GM23338 (cell line): ENCODE results near the gene SERPINH1. TPM values are rescaled to one million over a fixed set of nuclear protein-coding genes. Genes with fewer than 3 reads are reported as not detected.
A peak's percentile ranks its signal among the peaks of the same experiment; 100 is the strongest.
"Not testable (repeated sequence)": the region's sequence is repeated elsewhere in the genome, so short reads cannot be mapped to it uniquely, and the experiment has no call there.

Experiments used
- ATAC-seq: fragments of 200-7000 bp; cut with Tn5 transposase; 3 replicates; pipeline ENCODE4 v1.9.1; 2020
- DNase-seq: peaks from one replicate; pipeline ENCODE4 v3.0.0-alpha.2; 2015; ENCODE audit warnings: low spot score
- H2AFZ ChIP-seq: fragments of 200-600 bp; sonication (generic); 2 replicates; pipeline ENCODE4 v1.8.0; 2016; ENCODE audit warnings: antibody characterized with exemption, mild to moderate bottlenecking, moderate library complexity
- H3F3A ChIP-seq: fragments of 200-600 bp; sonication (generic); replicated peaks from 2 replicates; pipeline ENCODE4 v1.8.0; 2017; ENCODE audit warnings: antibody characterized with exemption, mixed run types, low read depth
- H3K27ac ChIP-seq: fragments of 200-600 bp; sonication (generic); 2 replicates; pipeline ENCODE4 v1.6.1; 2016; ENCODE audit warnings: low read depth
- H3K27me3 ChIP-seq: fragments of 200-600 bp; sonication (generic); 2 replicates; pipeline ENCODE4 v1.8.0; 2016; ENCODE audit warnings: mild to moderate bottlenecking, mixed run types, moderate library complexity; ENCODE audit not compliant: insufficient read depth
- H3K36me3 ChIP-seq: fragments of 200-600 bp; sonication (generic); 2 replicates; pipeline ENCODE4 v1.8.0; 2016; ENCODE audit warnings: mild to moderate bottlenecking; ENCODE audit not compliant: insufficient read depth
- H3K4me1 ChIP-seq: fragments of 200-600 bp; sonication (generic); 2 replicates; pipeline ENCODE4 v1.8.0; 2016; ENCODE audit warnings: mild to moderate bottlenecking, moderate library complexity; ENCODE audit not compliant: insufficient read depth
- H3K4me2 ChIP-seq: fragments of 200-600 bp; sonication (generic); 2 replicates; pipeline ENCODE4 v1.7.1; 2017; ENCODE audit warnings: mixed run types
- H3K4me3 ChIP-seq: fragments of 200-600 bp; sonication (generic); 2 replicates; pipeline ENCODE4 v1.6.1; 2016; ENCODE audit warnings: mixed run types
- H3K79me2 ChIP-seq: fragments of 200-600 bp; sonication (generic); replicated peaks from 2 replicates; pipeline ENCODE4 v1.8.0; 2017; ENCODE audit warnings: mild to moderate bottlenecking; ENCODE audit not compliant: insufficient read depth
- H3K9me2 ChIP-seq: fragments of 200-600 bp; sonication (generic); 2 replicates; pipeline ENCODE4 v1.8.0; 2017; ENCODE audit not compliant: insufficient read depth
- H4K20me1 ChIP-seq: fragments of 200-600 bp; sonication (generic); replicated peaks from 2 replicates; pipeline ENCODE4 v1.8.0; 2017; ENCODE audit warnings: mild to moderate bottlenecking; ENCODE audit not compliant: insufficient read depth
- H3K27ac Mint-ChIP-seq: 2 replicates; pipeline ENCODE4 v1.8.0; 2020; ENCODE audit warnings: inconsistent platforms, mild to moderate bottlenecking, moderate library complexity, mixed read lengths
- H3K27me3 Mint-ChIP-seq: 3 replicates; pipeline ENCODE4 v1.8.0; 2022; ENCODE audit warnings: low read depth, mild to moderate bottlenecking, moderate library complexity, mixed read lengths, inconsistent platforms; ENCODE audit not compliant: insufficient read depth, poor library complexity
- H3K36me3 Mint-ChIP-seq: 3 replicates; pipeline ENCODE4 v1.8.0; 2021; ENCODE audit warnings: low read depth, mild to moderate bottlenecking, inconsistent platforms, moderate library complexity, mixed read lengths
- H3K4me1 Mint-ChIP-seq: 3 replicates; pipeline ENCODE4 v1.8.0; 2020; ENCODE audit warnings: mild to moderate bottlenecking, inconsistent platforms, mixed read lengths
- H3K4me3 Mint-ChIP-seq: 3 replicates; pipeline ENCODE4 v1.8.0; 2021; ENCODE audit warnings: moderate library complexity, mild to moderate bottlenecking, inconsistent platforms, mixed read lengths
- H3K9me3 Mint-ChIP-seq: 3 replicates; pipeline ENCODE4 v1.8.0; 2020; ENCODE audit warnings: moderate library complexity, mild to moderate bottlenecking, inconsistent platforms, mixed read lengths
- EZH2 ChIP-seq: fragments of 200-600 bp; sonication (generic); IDR thresholded peaks from one replicate; pipeline ENCODE4 v1.8.0; 2017; ENCODE audit warnings: antibody characterized with exemption, mild to moderate bottlenecking, low read depth; ENCODE audit not compliant: unreplicated experiment
- JUNB ChIP-seq: IDR thresholded peaks from one replicate; pipeline ENCODE4 v1.6.1; 2016; ENCODE audit warnings: antibody characterized with exemption; ENCODE audit not compliant: unreplicated experiment
- POLR2AphosphoS5 ChIP-seq: IDR thresholded peaks from 2 replicates; pipeline ENCODE4 v1.6.1; 2016; ENCODE audit warnings: antibody characterized with exemption, low read depth
- polyA plus RNA-seq: library from polyadenylated mRNA; unstranded; fragments of >200 nt; fragmentation: Nextera tagmentation; extraction: Ambion mirVana; gene quantifications from 2 replicates; pipeline ENCODE4 v1.2.1, GENCODE V29; 2016
- total RNA-seq: library from RNA; depleted of rRNA; stranded (reverse); fragments of >200 nt; shearing (Covaris generic); gene quantifications from 2 replicates; pipeline ENCODE4 v1.2.3, GENCODE V29; 2014
- TF ChIP-seq, protein P1 (sequence below): fragments of 250-450 bp; sonication (Bioruptor Pico); IDR thresholded peaks from 2 replicates; pipeline ENCODE4 v1.5.0; 2020; ENCODE audit warnings: mild to moderate bottlenecking, moderate library complexity

Gene SERPINH1
- total and polyA plus RNA-seq, 2 experiments from 2014 or later = 238 to 1,217 TPM

GRCh38 chr11:75583718-75584658, 21.9 kb downstream of the SERPINH1 start:
- peaks cover 7% of the 10 kb centered on the region; the same call in 1 of the 2 replicates for H3K9me2 ChIP-seq
- no peaks in the 10 kb centered on the region; the same call in 2 of the 3 replicates for H3K36me3 Mint-ChIP-seq
- H3F3A ChIP-seq = peaks cover 7% of the 10 kb centered on the region; the same call in 1 of the 2 replicates
- peak overlapping the region; percentile 85 for H3K4me3 Mint-ChIP-seq
- H3K9me3 Mint-ChIP-seq = no peaks in the 10 kb centered on the region; the same call in 2 of the 3 replicates
- peak overlapping the region; percentile 91 for H2AFZ ChIP-seq
- H4K20me1 ChIP-seq = no peaks in the 10 kb centered on the region
- H3K27ac ChIP-seq = peak overlapping the region; percentile 83
- H3K4me3 ChIP-seq = peak overlapping the region; percentile 92
- no peaks in the 10 kb centered on the region for H3K79me2 ChIP-seq
- no peaks in the 10 kb centered on the region for H3K27me3 ChIP-seq
- DNase-seq (peak; percentile 82), ATAC-seq (peak; percentile 73)
- H3K4me2 ChIP-seq = peak overlapping the region; percentile 90
- H3K36me3 ChIP-seq = no peaks in the 10 kb centered on the region
- H3K27me3 Mint-ChIP-seq = peaks cover 26% of the 10 kb centered on the region
- peak overlapping the region; percentile 80 for H3K27ac Mint-ChIP-seq
- H3K4me1 Mint-ChIP-seq = peaks cover 21% of the 10 kb centered on the region
- no peak for TF ChIP-seq JUNB
- TF ChIP-seq POLR2AphosphoS5 = peak; percentile 14; the same call in 1 of the 2 replicates
- peaks cover 16% of the 10 kb centered on the region for H3K4me1 ChIP-seq

DNA sequence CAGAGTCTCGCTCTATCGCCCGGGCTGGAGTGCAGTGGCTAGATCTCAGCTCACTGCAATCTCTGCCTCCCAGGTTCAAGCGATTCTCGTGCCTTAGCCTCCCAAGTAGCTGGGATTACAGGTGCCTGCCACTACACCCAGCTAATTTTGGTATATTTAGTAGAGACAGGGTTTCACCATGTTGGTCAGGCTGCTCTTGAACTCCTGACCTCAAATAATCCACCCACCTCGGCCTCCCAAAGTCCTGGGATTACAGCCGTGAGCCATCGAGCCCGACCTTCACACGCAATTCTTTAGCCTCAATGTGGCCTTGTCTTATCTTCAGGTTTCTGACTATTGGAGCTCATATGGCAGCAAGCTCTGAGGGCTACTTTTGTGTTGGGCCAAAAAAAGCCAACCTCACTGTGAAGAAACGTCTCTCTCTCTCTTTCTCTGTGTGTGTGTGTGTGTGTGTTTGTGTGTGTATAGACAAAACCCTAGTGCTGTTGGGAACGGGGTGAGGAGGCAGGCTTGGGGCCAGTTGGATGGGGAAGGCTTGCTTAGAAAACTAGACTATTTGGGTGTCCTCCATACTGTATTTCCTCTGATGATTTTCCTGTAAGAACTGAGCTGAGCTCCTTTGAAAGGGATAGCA, 22.7 kb downstream of the SERPINH1 start:
- H3K4me1 Mint-ChIP-seq = peaks cover 21% of the 10 kb centered on the region
- Histone ChIP-seq H3K27ac (0 out of 2 replicates have a peak overlapping the region, but pooled peaks have one; percentile 83), H3K4me2 (peak overlapping the region; percentile 90; the same call in 1 of the 2 replicates), H3K4me1 (peaks cover 16% of the 10 kb centered on the region), H2AFZ (peak overlapping the region; percentile 91; the same call in 1 of the 2 replicates)
- H3K27me3 Mint-ChIP-seq = peaks cover 28% of the 10 kb centered on the region
- H3K36me3 Mint-ChIP-seq, H3K9me3 Mint-ChIP-seq, H3K79me2 ChIP-seq, H3K9me2 ChIP-seq, H3K27me3 ChIP-seq, H3K36me3 ChIP-seq, DNase-seq, H3F3A ChIP-seq, H3K4me3 ChIP-seq, ATAC-seq, H4K20me1 ChIP-seq: not testable (repeated sequence)
- peak overlapping the region; percentile 85 for H3K4me3 Mint-ChIP-seq
- H3K27ac Mint-ChIP-seq = peak overlapping the region; percentile 80

DNA sequence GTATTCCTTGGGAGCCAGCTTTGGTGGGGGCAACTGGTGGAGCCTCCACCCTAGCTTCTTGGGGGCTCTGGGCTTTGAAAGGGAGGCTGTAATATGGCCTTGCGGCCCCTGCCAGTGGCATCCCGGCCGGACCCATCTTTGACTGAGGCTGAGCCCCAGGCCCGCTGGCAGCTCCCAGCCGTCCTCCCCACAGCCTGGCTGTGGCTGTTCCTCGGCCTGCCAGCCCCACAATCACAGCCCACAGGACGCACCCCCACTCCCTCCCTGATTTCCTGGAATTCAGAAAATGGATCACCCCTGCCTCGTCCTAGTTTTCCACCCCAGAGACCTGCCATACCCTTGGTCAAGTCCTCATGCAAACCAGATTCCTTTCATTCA, 23.2 kb downstream of the SERPINH1 start:
- Histone ChIP-seq H4K20me1 (no peaks in the 10 kb centered on the region), H3K4me2 (no peak overlapping the region), H3F3A (peaks cover 7% of the 10 kb centered on the region; the same call in 1 of the 2 replicates), H3K79me2 (no peaks in the 10 kb centered on the region), H3K4me1 (peaks cover 16% of the 10 kb centered on the region), H3K9me2 (peaks cover 7% of the 10 kb centered on the region; the same call in 1 of the 2 replicates), H3K27ac (no peak overlapping the region), H2AFZ (no peak overlapping the region), H3K36me3 (no peaks in the 10 kb centered on the region), H3K27me3 (no peaks in the 10 kb centered on the region), H3K4me3 (no peak overlapping the region)
- Mint-ChIP-seq H3K27me3 (peaks cover 28% of the 10 kb centered on the region), H3K27ac (no peak overlapping the region), H3K4me1 (peaks cover 21% of the 10 kb centered on the region), H3K9me3 (no peaks in the 10 kb centered on the region; the same call in 2 of the 3 replicates), H3K36me3 (no peaks in the 10 kb centered on the region; the same call in 2 of the 3 replicates), H3K4me3 (no peak overlapping the region)
- DNase-seq (no peak), ATAC-seq (no peak)
- TF ChIP-seq JUNB (no peak), EZH2 (no peak)
- TF ChIP-seq, protein P1, sequence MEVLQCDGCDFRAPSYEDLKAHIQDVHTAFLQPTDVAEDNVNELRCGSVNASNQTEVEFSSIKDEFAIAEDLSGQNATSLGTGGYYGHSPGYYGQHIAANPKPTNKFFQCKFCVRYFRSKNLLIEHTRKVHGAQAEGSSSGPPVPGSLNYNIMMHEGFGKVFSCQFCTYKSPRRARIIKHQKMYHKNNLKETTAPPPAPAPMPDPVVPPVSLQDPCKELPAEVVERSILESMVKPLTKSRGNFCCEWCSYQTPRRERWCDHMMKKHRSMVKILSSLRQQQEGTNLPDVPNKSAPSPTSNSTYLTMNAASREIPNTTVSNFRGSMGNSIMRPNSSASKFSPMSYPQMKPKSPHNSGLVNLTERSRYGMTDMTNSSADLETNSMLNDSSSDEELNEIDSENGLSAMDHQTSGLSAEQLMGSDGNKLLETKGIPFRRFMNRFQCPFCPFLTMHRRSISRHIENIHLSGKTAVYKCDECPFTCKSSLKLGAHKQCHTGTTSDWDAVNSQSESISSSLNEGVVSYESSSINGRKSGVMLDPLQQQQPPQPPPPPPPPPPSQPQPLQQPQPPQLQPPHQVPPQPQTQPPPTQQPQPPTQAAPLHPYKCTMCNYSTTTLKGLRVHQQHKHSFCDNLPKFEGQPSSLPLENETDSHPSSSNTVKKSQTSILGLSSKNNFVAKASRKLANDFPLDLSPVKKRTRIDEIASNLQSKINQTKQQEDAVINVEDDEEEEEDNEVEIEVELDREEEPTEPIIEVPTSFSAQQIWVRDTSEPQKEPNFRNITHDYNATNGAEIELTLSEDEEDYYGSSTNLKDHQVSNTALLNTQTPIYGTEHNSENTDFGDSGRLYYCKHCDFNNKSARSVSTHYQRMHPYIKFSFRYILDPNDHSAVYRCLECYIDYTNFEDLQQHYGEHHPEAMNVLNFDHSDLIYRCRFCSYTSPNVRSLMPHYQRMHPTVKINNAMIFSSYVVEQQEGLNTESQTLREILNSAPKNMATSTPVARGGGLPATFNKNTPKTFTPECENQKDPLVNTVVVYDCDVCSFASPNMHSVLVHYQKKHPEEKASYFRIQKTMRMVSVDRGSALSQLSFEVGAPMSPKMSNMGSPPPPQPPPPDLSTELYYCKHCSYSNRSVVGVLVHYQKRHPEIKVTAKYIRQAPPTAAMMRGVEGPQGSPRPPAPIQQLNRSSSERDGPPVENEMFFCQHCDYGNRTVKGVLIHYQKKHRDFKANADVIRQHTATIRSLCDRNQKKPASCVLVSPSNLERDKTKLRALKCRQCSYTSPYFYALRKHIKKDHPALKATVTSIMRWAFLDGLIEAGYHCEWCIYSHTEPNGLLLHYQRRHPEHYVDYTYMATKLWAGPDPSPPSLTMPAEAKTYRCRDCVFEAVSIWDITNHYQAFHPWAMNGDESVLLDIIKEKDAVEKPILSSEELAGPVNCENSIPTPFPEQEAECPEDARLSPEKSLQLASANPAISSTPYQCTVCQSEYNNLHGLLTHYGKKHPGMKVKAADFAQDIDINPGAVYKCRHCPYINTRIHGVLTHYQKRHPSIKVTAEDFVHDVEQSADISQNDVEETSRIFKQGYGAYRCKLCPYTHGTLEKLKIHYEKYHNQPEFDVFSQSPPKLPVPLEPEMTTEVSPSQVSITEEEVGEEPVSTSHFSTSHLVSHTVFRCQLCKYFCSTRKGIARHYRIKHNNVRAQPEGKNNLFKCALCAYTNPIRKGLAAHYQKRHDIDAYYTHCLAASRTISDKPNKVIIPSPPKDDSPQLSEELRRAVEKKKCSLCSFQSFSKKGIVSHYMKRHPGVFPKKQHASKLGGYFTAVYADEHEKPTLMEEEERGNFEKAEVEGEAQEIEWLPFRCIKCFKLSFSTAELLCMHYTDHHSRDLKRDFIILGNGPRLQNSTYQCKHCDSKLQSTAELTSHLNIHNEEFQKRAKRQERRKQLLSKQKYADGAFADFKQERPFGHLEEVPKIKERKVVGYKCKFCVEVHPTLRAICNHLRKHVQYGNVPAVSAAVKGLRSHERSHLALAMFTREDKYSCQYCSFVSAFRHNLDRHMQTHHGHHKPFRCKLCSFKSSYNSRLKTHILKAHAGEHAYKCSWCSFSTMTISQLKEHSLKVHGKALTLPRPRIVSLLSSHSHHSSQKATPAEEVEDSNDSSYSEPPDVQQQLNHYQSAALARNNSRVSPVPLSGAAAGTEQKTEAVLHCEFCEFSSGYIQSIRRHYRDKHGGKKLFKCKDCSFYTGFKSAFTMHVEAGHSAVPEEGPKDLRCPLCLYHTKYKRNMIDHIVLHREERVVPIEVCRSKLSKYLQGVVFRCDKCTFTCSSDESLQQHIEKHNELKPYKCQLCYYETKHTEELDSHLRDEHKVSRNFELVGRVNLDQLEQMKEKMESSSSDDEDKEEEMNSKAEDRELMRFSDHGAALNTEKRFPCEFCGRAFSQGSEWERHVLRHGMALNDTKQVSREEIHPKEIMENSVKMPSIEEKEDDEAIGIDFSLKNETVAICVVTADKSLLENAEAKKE = no peak
